Liver (tissue), 9 donors: ENCODE measurements around the gene HMG20A. TPM values are rescaled to one million over a fixed set of nuclear protein-coding genes. Genes with fewer than 3 reads are reported as not detected.

Experiments used
- DNase-seq: peaks from one replicate; pipeline ENCODE4 v3.0.0-alpha.2; 2017; ENCODE audit warnings: low spot score
- H3K27ac ChIP-seq, 2 donors: one replicate each; pipeline ENCODE4 v1.7.0; 2013; ENCODE audit warnings: inconsistent platforms in 2 of 2, low read length in 2 of 2, control low read depth in 1 of 2, low read depth in 1 of 2, mild to moderate bottlenecking in 1 of 2
- H3K27me3 ChIP-seq, 4 donors: one replicate each; pipeline versions ENCODE4 v1.6.1 to v1.7.0; 2013; ENCODE audit warnings: low read length in 3 of 4, inconsistent platforms in 1 of 4, mild to moderate bottlenecking in 1 of 4, moderate library complexity in 1 of 4; ENCODE audit not compliant: control insufficient read depth in 4 of 4, insufficient read depth in 4 of 4
- H3K36me3 ChIP-seq, 4 donors: one replicate each; pipeline versions ENCODE4 v1.6.1 to v1.7.0; 2013; ENCODE audit warnings: low read length in 3 of 4, mild to moderate bottlenecking in 3 of 4, low read depth in 1 of 4, moderate library complexity in 1 of 4; ENCODE audit not compliant: control insufficient read depth in 4 of 4, insufficient read depth in 3 of 4
- H3K4me1 ChIP-seq, 4 donors: one replicate each; pipeline versions ENCODE4 v1.6.1 to v1.7.0; 2013; ENCODE audit warnings: low read length in 3 of 4, mild to moderate bottlenecking in 3 of 4, moderate library complexity in 1 of 4; ENCODE audit not compliant: control insufficient read depth in 4 of 4, insufficient read depth in 4 of 4
- H3K4me3 ChIP-seq, 3 donors: one replicate each; pipeline versions ENCODE4 v1.6.1 to v1.7.0; 2013; ENCODE audit warnings: low read length in 3 of 3, control low read depth in 1 of 3, low read depth in 1 of 3, mild to moderate bottlenecking in 1 of 3
- H3K9ac ChIP-seq, 2 donors: one replicate each; pipeline ENCODE4 v1.7.0; 2013; ENCODE audit warnings: low read length in 2 of 2, mild to moderate bottlenecking in 2 of 2, moderate library complexity in 2 of 2, control low read depth in 1 of 2, low read depth in 1 of 2
- H3K9me3 ChIP-seq, 4 donors: one replicate each; pipeline versions ENCODE4 v1.6.1 to v1.7.0; 2013; ENCODE audit warnings: low read length in 3 of 4; ENCODE audit not compliant: control insufficient read depth in 4 of 4
- ATF3 ChIP-seq: IDR thresholded peaks from 2 replicates; pipeline ENCODE4 v1.6.1; 2016; ENCODE audit warnings: antibody characterized with exemption
- CTCF ChIP-seq: fragments of 150-350 bp; IDR thresholded peaks from 2 replicates; pipeline ENCODE4 v1.5.1; 2017; ENCODE audit warnings: improper control_type of control experiment, low read depth, low read length; ENCODE audit not compliant: missing input control
- EGR1 ChIP-seq, 2 donors: IDR thresholded peaks; 2 replicates each; pipeline ENCODE4 v1.6.1; 2016 to 2018; ENCODE audit warnings: antibody characterized with exemption in 2 of 2, low read depth in 2 of 2
- FOXA1 ChIP-seq: IDR thresholded peaks from 2 replicates; pipeline ENCODE4 v1.6.1; 2016; ENCODE audit warnings: antibody characterized with exemption
- HNF4A ChIP-seq, 2 donors: conservative IDR thresholded peaks; 2 replicates each; pipeline ENCODE4 v1.6.1; 2016; ENCODE audit warnings: antibody characterized with exemption in 2 of 2, mild to moderate bottlenecking in 2 of 2
- HNF4G ChIP-seq: IDR thresholded peaks from 2 replicates; pipeline ENCODE4 v1.6.1; 2016; ENCODE audit warnings: antibody characterized with exemption
- JUND ChIP-seq, 2 donors: IDR thresholded peaks; 2 replicates each; pipeline ENCODE4 v1.6.1; 2016; ENCODE audit warnings: antibody characterized with exemption in 2 of 2
- MAX ChIP-seq: IDR thresholded peaks from 2 replicates; pipeline ENCODE4 v1.6.1; 2016; ENCODE audit warnings: antibody characterized with exemption
- NR2F2 ChIP-seq: IDR thresholded peaks from 2 replicates; pipeline ENCODE4 v1.6.1; 2016; ENCODE audit warnings: antibody characterized with exemption
- RAD21 ChIP-seq, 2 donors: IDR thresholded peaks; 2 replicates each; pipeline ENCODE4 v1.6.1; 2016; ENCODE audit warnings: antibody characterized with exemption in 2 of 2, mild to moderate bottlenecking in 2 of 2
- REST ChIP-seq: IDR thresholded peaks from 2 replicates; pipeline ENCODE4 v1.6.1; 2016; ENCODE audit warnings: antibody characterized with exemption, mild to moderate bottlenecking
- RXRA ChIP-seq, 2 donors: IDR thresholded peaks; 2 replicates each; pipeline ENCODE4 v1.6.1; 2017 to 2018; ENCODE audit warnings: antibody characterized with exemption in 2 of 2, mild to moderate bottlenecking in 1 of 2
- SP1 ChIP-seq: IDR thresholded peaks from 2 replicates; pipeline ENCODE4 v1.6.1; 2018; ENCODE audit warnings: antibody characterized with exemption, mild to moderate bottlenecking
- TAF1 ChIP-seq: conservative IDR thresholded peaks from 2 replicates; pipeline ENCODE4 v1.6.1; 2016; ENCODE audit warnings: antibody characterized with exemption, mild to moderate bottlenecking
- YY1 ChIP-seq: IDR thresholded peaks from 2 replicates; pipeline ENCODE4 v1.6.1; 2016; ENCODE audit warnings: antibody characterized with exemption, mild to moderate bottlenecking
- ZBTB33 ChIP-seq: IDR thresholded peaks from 2 replicates; pipeline ENCODE4 v1.6.1; 2016; ENCODE audit warnings: antibody characterized with exemption
- WGBS: extraction: QIAGEN DNeasy Blood & Tissue Kit; methylation state at CpG from one replicate; pipeline ENCODE4 v1.1.7; 2013; 5-methylcytosine and 5-hydroxymethylcytosine counted together
- polyA plus RNA-seq, 2 donors: library from polyadenylated mRNA; stranded (reverse) in 1 of 2; unstranded in 1 of 2; fragments of 200-250 nt in 1 of 2; fragments of >200 nt in 1 of 2; fragmentation: Nextera tagmentation in 1 of 2; extraction: Ambion mirVana in 1 of 2; gene quantifications; one replicate each; pipeline versions ENCODE4 v1.2.1 to v1.2.3, GENCODE V29; 2013 to 2015
- total RNA-seq, 2 donors: library from RNA; depleted of rRNA; stranded (reverse); fragments of >200 nt; gene quantifications; one replicate each; pipeline ENCODE4 v1.2.3, GENCODE V29; 2014
- donor health status: healthy.
- donor health status: healthy.
- donor health status: healthy.
- donor health status: healthy.
- donor health status: healthy.

Gene HMG20A
- total and polyA plus RNA-seq, 4 donors, result 7.7 to 19.4 (median 13.3) TPM

- no peak for DNase-seq
- H3K27ac ChIP-seq, result no peak overlapping the region
- H3K27me3 ChIP-seq, result no peaks in the 10 kb centered on the region
- WGBS, result 99% methylated on average over 1 of the region's 1 CpG
- H3K9me3 ChIP-seq, result peaks cover 0 to 5% (median 0%) of the 10 kb centered on the region in 4 donors
- H3K4me3 ChIP-seq, result no peak overlapping the region
- TF ChIP-seq HNF4A (conservative IDR thresholded peaks at IDR 0.05), result no peak
- no peak for TF ChIP-seq TAF1
- no peak for TF ChIP-seq CTCF
- TF ChIP-seq HNF4G, result no peak
- TF ChIP-seq RXRA (IDR thresholded peaks at IDR 0.05), result no peak
- TF ChIP-seq NR2F2, result no peak
- no peak for TF ChIP-seq SP1
- TF ChIP-seq MAX, result no peak
- no peak for TF ChIP-seq REST
- TF ChIP-seq YY1, result no peak
- H3K36me3 ChIP-seq, result no peaks in the 10 kb centered on the region
- H3K9ac ChIP-seq, result no peak overlapping the region
- peaks cover 0 to 3% (median 0%) of the 10 kb centered on the region in 4 donors for H3K4me1 ChIP-seq
These were observed 20.4 kb upstream of the HMG20A start for GRCh38 chr15:77400258-77400657.

- Histone ChIP-seq H3K4me1 (peaks cover 0 to 3% (median 0%) of the 10 kb centered on the region in 4 donors), H3K27ac (no peak overlapping the region), H3K36me3 (no peaks in the 10 kb centered on the region), H3K27me3 (no peaks in the 10 kb centered on the region), H3K9me3 (peaks cover 0 to 3% (median 0%) of the 10 kb centered on the region in 4 donors), H3K9ac (no peak overlapping the region), H3K4me3 (no peak overlapping the region)
- 60% methylated on average over 1 of the region's 1 CpG for WGBS
- DNase-seq, result no peak
- TF ChIP-seq MAX (no peak), FOXA1 (no peak), REST (no peak), HNF4A (conservative IDR thresholded peaks at IDR 0.05) (no peak), RAD21 (IDR thresholded peaks at IDR 0.05) (no peak), NR2F2 (no peak), ATF3 (no peak), CTCF (no peak), YY1 (no peak), RXRA (IDR thresholded peaks at IDR 0.05) (no peak), TAF1 (no peak), ZBTB33 (no peak), JUND (IDR thresholded peaks at IDR 0.05) (no peak), EGR1 (IDR thresholded peaks at IDR 0.05; ENCODE audit: low read depth in 2 of 2) (no peak), SP1 (no peak)
These were observed 17.8 kb upstream of the HMG20A start for GRCh38 chr15:77402740-77403379.
